Measurements from ENCODE around the gene FAM81B.

GRCh38 chr5:95422838-95423237 is 31.7 kb downstream of the FAM81B start:
- no peak for TF ChIP-seq EZH2phosphoT487 (IDR thresholded peaks at IDR 0.05; ENCODE audit: borderline replicate concordance, low read depth)
- TF ChIP-seq CHD2 (IDR thresholded peaks at IDR 0.05; ENCODE audit: low read length, partially characterized antibody): no peak
- no peak for TF ChIP-seq POLR2AphosphoS5 (IDR thresholded peaks at IDR 0.05; ENCODE audit: low read depth, low read length)
- TF ChIP-seq, protein P1, sequence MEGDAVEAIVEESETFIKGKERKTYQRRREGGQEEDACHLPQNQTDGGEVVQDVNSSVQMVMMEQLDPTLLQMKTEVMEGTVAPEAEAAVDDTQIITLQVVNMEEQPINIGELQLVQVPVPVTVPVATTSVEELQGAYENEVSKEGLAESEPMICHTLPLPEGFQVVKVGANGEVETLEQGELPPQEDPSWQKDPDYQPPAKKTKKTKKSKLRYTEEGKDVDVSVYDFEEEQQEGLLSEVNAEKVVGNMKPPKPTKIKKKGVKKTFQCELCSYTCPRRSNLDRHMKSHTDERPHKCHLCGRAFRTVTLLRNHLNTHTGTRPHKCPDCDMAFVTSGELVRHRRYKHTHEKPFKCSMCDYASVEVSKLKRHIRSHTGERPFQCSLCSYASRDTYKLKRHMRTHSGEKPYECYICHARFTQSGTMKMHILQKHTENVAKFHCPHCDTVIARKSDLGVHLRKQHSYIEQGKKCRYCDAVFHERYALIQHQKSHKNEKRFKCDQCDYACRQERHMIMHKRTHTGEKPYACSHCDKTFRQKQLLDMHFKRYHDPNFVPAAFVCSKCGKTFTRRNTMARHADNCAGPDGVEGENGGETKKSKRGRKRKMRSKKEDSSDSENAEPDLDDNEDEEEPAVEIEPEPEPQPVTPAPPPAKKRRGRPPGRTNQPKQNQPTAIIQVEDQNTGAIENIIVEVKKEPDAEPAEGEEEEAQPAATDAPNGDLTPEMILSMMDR (IDR thresholded peaks at IDR 0.05): no peak
- no peak for TF ChIP-seq TAF1 (IDR thresholded peaks at IDR 0.05; ENCODE audit: borderline replicate concordance, low read depth, low read length)

Data from SK-N-SH (cell line).